ENCODE data around the gene SNRPA.

Gene SNRPA

DNA sequence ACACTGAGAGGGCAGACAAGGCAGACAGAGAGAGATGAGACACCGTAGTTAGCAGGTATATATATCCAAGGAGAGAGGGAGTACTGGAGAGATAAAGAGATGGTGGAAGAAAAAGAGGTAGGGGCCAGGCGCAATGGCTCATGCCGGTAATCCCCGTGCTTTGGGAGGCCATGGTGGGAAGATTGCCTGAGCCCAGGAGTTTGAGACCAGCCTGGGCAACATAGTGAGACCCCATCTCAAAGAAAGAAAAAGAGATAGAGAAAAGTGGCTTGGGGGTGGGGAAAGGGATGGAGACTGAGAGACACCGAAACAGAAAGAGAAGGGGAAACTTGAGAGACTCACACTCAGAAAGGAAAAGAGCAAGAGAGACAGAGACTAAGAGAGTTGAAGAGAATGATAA, 29.6 kb downstream of the SNRPA start:
- TF ChIP-seq, protein P1, sequence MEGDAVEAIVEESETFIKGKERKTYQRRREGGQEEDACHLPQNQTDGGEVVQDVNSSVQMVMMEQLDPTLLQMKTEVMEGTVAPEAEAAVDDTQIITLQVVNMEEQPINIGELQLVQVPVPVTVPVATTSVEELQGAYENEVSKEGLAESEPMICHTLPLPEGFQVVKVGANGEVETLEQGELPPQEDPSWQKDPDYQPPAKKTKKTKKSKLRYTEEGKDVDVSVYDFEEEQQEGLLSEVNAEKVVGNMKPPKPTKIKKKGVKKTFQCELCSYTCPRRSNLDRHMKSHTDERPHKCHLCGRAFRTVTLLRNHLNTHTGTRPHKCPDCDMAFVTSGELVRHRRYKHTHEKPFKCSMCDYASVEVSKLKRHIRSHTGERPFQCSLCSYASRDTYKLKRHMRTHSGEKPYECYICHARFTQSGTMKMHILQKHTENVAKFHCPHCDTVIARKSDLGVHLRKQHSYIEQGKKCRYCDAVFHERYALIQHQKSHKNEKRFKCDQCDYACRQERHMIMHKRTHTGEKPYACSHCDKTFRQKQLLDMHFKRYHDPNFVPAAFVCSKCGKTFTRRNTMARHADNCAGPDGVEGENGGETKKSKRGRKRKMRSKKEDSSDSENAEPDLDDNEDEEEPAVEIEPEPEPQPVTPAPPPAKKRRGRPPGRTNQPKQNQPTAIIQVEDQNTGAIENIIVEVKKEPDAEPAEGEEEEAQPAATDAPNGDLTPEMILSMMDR (IDR thresholded peaks at IDR 0.05): no peak

DNA sequence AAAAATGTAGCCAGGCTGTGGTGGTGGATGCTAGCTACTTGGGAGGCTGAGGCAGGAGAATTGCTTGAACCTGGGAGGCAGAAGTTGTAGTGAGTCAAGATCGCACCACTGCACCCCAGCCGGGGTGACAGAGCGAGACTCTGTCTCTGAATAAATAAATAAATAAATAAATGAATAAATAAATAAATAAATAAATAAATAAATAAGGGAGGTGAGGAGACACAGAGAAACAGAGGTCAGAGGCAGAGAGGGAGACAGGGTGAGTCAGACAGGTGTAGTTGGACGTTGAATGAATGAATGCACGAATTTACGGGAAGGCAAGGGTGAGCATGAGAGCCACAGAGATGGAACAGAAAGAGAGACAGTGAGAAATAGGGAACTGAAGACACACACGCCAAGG, 30.1 kb downstream of the SNRPA start:
- TF ChIP-seq, protein P1 (IDR thresholded peaks at IDR 0.05): no peak

DNA sequence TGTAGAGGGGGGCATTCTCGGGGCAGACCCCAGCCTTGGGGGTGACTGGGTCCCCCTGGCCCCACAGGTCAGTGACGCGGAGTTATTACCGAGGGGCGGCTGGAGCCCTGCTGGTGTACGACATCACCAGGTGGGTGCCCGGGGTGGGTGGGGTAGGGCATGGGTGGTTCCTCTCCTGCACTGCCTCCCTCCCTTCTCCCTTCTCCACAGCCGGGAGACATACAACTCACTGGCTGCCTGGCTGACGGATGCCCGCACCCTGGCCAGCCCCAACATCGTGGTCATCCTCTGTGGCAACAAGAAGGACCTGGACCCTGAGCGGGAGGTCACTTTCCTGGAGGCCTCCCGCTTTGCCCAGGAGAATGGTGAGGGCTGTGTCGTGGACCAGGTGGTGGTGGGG, 32.7 kb downstream of the SNRPA start:
- TF ChIP-seq, protein P1 (IDR thresholded peaks at IDR 0.05): no peak

DNA sequence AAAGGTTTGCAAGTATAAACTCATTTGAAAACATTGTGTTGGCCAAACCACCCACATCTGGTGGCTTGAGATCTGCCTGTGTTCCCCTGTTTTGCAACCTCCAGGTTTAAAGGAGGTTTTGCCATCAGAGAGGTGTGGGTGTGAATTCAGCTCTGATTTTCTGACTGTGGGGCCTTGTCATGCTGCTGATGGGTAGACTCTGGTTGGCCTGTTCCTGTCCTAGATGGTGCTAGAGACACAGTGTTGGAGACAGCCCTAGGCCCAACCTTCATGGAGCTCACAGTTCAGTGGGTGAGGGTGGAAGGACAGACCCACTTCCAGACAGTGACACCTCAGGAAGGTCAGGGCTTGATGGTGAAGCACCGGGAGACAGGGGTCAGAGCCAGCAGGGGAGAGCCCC, 34.5 kb downstream of the SNRPA start:
- TF ChIP-seq, protein P1 (IDR thresholded peaks at IDR 0.05): no peak

DNA sequence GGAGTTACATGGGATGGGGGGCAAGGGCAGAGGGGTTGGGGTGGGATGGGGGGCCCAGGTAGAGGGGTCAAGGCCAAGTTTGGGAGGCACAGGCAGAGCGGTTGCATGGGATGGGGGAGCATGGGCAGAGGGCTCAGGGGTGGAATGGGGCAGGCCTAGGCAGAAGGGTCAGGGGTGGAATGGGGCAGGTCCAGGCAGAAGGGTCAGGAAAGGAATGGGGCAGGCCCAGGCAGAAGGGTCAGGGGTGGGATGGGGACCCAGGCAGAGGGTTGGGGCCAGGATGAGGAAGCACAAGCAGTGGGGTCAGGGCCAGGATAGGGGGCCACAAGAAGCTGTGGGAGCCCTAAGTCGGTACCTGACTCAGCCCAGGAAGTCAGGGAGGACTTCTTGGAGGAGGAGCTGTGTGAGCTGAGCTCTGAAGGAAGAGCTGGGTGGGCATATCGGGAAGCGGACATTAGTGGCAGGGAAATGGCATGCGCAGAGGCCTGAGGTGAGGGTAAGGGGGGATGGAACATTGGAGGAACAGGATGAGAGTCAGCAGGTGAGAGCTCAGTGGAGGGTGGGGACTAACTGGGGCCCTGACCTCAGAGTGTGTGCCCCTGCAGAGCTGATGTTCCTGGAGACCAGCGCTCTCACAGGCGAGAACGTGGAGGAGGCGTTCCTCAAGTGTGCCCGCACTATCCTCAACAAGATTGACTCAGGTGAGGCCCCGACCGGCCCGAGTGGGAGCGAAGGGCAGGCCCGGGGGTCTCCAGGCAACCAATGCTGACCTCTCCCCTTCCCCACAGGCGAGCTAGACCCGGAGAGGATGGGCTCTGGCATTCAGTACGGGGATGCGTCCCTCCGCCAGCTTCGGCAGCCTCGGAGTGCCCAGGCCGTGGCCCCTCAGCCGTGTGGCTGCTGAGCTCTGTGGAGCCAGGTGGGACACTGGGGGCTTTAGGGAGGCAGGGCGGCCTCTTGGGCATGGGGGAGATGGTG, 35.3 kb downstream of the SNRPA start:
- TF ChIP-seq, protein P1 (IDR thresholded peaks at IDR 0.05): no peak

DNA sequence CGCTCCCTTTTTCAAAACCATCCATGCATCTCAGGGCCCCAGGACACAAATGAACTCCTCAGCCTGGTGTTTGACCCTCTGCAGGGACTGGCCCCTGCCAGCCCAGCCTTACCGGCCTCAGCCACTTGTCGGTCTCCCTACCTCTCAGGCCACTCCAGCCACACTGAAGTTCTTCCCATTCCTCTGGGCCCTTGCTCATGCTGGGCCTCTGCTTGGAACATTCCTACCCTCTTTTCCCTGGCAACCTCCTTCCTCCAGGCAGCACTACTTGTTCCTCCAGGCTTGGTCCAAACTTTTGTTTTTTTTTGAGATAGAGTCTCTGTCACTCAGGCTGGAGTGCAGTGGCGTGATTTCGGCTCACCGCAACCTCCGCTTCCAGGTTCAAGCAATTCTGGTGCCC, 40.3 kb downstream of the SNRPA start:
- TF ChIP-seq, protein P1 (IDR thresholded peaks at IDR 0.05): no peak

DNA sequence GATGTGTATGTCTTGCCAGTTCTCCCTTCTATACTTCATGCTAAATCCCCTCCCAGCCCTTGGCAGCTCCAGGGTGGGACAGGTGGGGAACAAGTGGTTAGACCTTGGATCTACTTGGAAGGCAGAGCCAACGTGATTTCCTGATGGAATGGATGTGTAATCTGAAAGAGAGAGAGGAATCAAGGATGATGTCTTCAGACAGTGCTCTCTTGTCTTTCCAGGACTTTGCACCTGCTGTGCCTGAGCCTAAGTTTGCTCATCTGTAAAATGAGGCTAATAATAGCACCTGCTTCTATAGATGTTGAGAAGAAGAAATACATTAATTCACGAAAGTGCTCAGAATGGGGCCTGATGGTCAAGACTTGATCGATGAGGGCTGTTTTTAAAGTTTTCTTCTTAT, 41.0 kb downstream of the SNRPA start:
- TF ChIP-seq, protein P1 (IDR thresholded peaks at IDR 0.05): no peak
